Neuron (in vitro differentiated cells): ENCODE measurements around the gene KDM4B.

Experiments used
- H2AFZ ChIP-seq: one replicate; pipeline ENCODE4 v1.6.1; 2013; ENCODE audit warnings: low read depth, mild to moderate bottlenecking, inconsistent platforms, low read length, moderate library complexity
- H3K27me3 ChIP-seq: one replicate; pipeline ENCODE4 v1.6.1; 2013; ENCODE audit warnings: low read length; ENCODE audit not compliant: insufficient read depth
- H3K36me3 ChIP-seq: one replicate; pipeline ENCODE4 v1.6.1; 2013; ENCODE audit warnings: low read length; ENCODE audit not compliant: insufficient read depth
- H3K4me1 ChIP-seq: one replicate; pipeline ENCODE4 v1.6.1; 2013; ENCODE audit warnings: low read length; ENCODE audit not compliant: insufficient read depth
- H3K4me3 ChIP-seq: 2 replicates; pipeline ENCODE4 v1.5.1; 2013; ENCODE audit warnings: mild to moderate bottlenecking, low read length, moderate library complexity
- H3K9me3 ChIP-seq: one replicate; pipeline ENCODE4 v1.6.1; 2013; ENCODE audit warnings: low read length

KDM4B gene

GRCh38 chr19:5097331-5097930 lies 128.5 kb downstream of the KDM4B start:
- no peak overlapping the region for H2AFZ ChIP-seq
- H3K36me3 ChIP-seq, result peaks cover 25% of the 10 kb centered on the region

GRCh38 chr19:5097959-5098623 lies 129.2 kb downstream of the KDM4B start:
- H3K36me3 ChIP-seq, result peaks cover 27% of the 10 kb centered on the region
- H3K9me3 ChIP-seq, result peaks cover 30% of the 10 kb centered on the region
- peaks cover 10% of the 10 kb centered on the region for H3K4me1 ChIP-seq
- H3K4me3 ChIP-seq, result no peak overlapping the region
- H2AFZ ChIP-seq, result no peak overlapping the region
- H3K27me3 ChIP-seq, result no peaks in the 10 kb centered on the region

More at GRCh38 chr19:5097331-5097930, 128.5 kb downstream of the KDM4B start:
- H3K4me3 ChIP-seq, result no peak overlapping the region
- H3K9me3 ChIP-seq, result peaks cover 30% of the 10 kb centered on the region
- H3K27me3 ChIP-seq, result no peaks in the 10 kb centered on the region
- peaks cover 16% of the 10 kb centered on the region for H3K4me1 ChIP-seq

- H3K36me3 ChIP-seq, result peaks cover 27% of the 10 kb centered on the region
- H3K9me3 ChIP-seq, result peaks cover 30% of the 10 kb centered on the region
- peaks cover 4% of the 10 kb centered on the region for H3K4me1 ChIP-seq
- H3K4me3 ChIP-seq, result no peak overlapping the region
- no peak overlapping the region for H2AFZ ChIP-seq
- H3K27me3 ChIP-seq, result no peaks in the 10 kb centered on the region
Measured at GRCh38 chr19:5098646-5099045, 129.7 kb downstream of the KDM4B start.

- H2AFZ ChIP-seq, result no peak overlapping the region
- H3K9me3 ChIP-seq, result peaks cover 30% of the 10 kb centered on the region
- peaks cover 27% of the 10 kb centered on the region for H3K36me3 ChIP-seq
- no peaks in the 10 kb centered on the region for H3K27me3 ChIP-seq
- no peaks in the 10 kb centered on the region for H3K4me1 ChIP-seq
- no peak overlapping the region for H3K4me3 ChIP-seq
Measured at GRCh38 chr19:5099701-5100221, 130.8 kb downstream of the KDM4B start.

- Histone ChIP-seq H3K36me3 (peaks cover 34% of the 10 kb centered on the region), H3K4me1 (no peaks in the 10 kb centered on the region), H3K9me3 (peaks cover 27% of the 10 kb centered on the region), H3K4me3 (no peak overlapping the region), H3K27me3 (no peaks in the 10 kb centered on the region), H2AFZ (no peak overlapping the region)
Measured at GRCh38 chr19:5101871-5102270, 133.0 kb downstream of the KDM4B start.

GRCh38 chr19:5102520-5102919 lies 133.6 kb downstream of the KDM4B start:
- H2AFZ ChIP-seq, result no peak overlapping the region
- no peak overlapping the region for H3K4me3 ChIP-seq
- peaks cover 24% of the 10 kb centered on the region for H3K9me3 ChIP-seq
- H3K27me3 ChIP-seq, result no peaks in the 10 kb centered on the region
- H3K4me1 ChIP-seq, result no peaks in the 10 kb centered on the region
- peaks cover 30% of the 10 kb centered on the region for H3K36me3 ChIP-seq

GRCh38 chr19:5103061-5103701 lies 134.3 kb downstream of the KDM4B start:
- Histone ChIP-seq H3K27me3 (no peaks in the 10 kb centered on the region), H3K4me1 (no peaks in the 10 kb centered on the region), H2AFZ (no peak overlapping the region), H3K4me3 (no peak overlapping the region), H3K9me3 (peaks cover 22% of the 10 kb centered on the region), H3K36me3 (peaks cover 28% of the 10 kb centered on the region)

GRCh38 chr19:5103812-5104410 lies 135.0 kb downstream of the KDM4B start:
- H2AFZ ChIP-seq, result no peak overlapping the region
- H3K36me3 ChIP-seq, result peaks cover 22% of the 10 kb centered on the region
- H3K4me1 ChIP-seq, result no peaks in the 10 kb centered on the region
- H3K9me3 ChIP-seq, result peaks cover 15% of the 10 kb centered on the region
- H3K4me3 ChIP-seq, result no peak overlapping the region
- no peaks in the 10 kb centered on the region for H3K27me3 ChIP-seq

- Histone ChIP-seq H3K27me3 (no peaks in the 10 kb centered on the region), H3K4me3 (no peak overlapping the region), H2AFZ (no peak overlapping the region), H3K36me3 (peaks cover 23% of the 10 kb centered on the region), H3K4me1 (no peaks in the 10 kb centered on the region), H3K9me3 (peaks cover 6% of the 10 kb centered on the region)
Measured at GRCh38 chr19:5104871-5105351, 136.0 kb downstream of the KDM4B start.

GRCh38 chr19:5106191-5106726 lies 137.3 kb downstream of the KDM4B start:
- no peak overlapping the region for H3K4me3 ChIP-seq
- no peaks in the 10 kb centered on the region for H3K9me3 ChIP-seq
- no peak overlapping the region for H2AFZ ChIP-seq
- H3K36me3 ChIP-seq, result peaks cover 29% of the 10 kb centered on the region
- H3K4me1 ChIP-seq, result no peaks in the 10 kb centered on the region
- no peaks in the 10 kb centered on the region for H3K27me3 ChIP-seq

- no peak overlapping the region for H2AFZ ChIP-seq
- no peak overlapping the region for H3K4me3 ChIP-seq
- peaks cover 36% of the 10 kb centered on the region for H3K36me3 ChIP-seq
- no peaks in the 10 kb centered on the region for H3K9me3 ChIP-seq
- H3K4me1 ChIP-seq, result no peaks in the 10 kb centered on the region
- H3K27me3 ChIP-seq, result no peaks in the 10 kb centered on the region
Measured at GRCh38 chr19:5106971-5107370, 138.1 kb downstream of the KDM4B start.

- Histone ChIP-seq H3K9me3 (no peaks in the 10 kb centered on the region), H3K27me3 (no peaks in the 10 kb centered on the region), H3K4me3 (no peak overlapping the region), H2AFZ (no peak overlapping the region), H3K4me1 (peaks cover 3% of the 10 kb centered on the region), H3K36me3 (peaks cover 42% of the 10 kb centered on the region)
Measured at GRCh38 chr19:5107432-5108122, 138.7 kb downstream of the KDM4B start.
